HS-27A (cell line): Measurements from ENCODE around the gene WDR12.
"Not testable (repeated sequence)": the region's sequence is repeated elsewhere in the genome, so short reads cannot be mapped to it uniquely, and the experiment has no call there.

Source experiments
- DNase-seq: peaks from one replicate; pipeline ENCODE4 v3.0.0-alpha.2; 2012; ENCODE audit warnings: low read depth, missing footprints

WDR12 gene

GRCh38 chr2:202911512-202912341 is at the start of gene WDR12, which contains the start of gene CARF:
Gene WDR12, minus strand, starts transcription at chr2:202911673. Its CDS starts 197 bp downstream, at chr2:202911476.
Gene CARF, plus strand, starts transcription at chr2:202912275. Its CDS starts 29,628 bp downstream, at chr2:202941903.
- peak; percentile 70 for DNase-seq

GRCh38 chr2:202960524-202960923 is 49.1 kb upstream of the WDR12 start:
- DNase-seq, result no peak

- DNase-seq, result no peak
These were observed 39.1 kb upstream of the WDR12 start for GRCh38 chr2:202950592-202950991.

GRCh38 chr2:202949333-202949732 is 37.9 kb upstream of the WDR12 start:
- not testable (repeated sequence) for DNase-seq

- no peak for DNase-seq
These were observed 34.0 kb upstream of the WDR12 start for GRCh38 chr2:202945497-202945896.

- DNase-seq, result no peak
These were observed 33.3 kb upstream of the WDR12 start for GRCh38 chr2:202944816-202945215.

GRCh38 chr2:202944408-202944807 is 32.9 kb upstream of the WDR12 start:
- no peak for DNase-seq

- no peak for DNase-seq
These were observed 30.3 kb upstream of the WDR12 start for GRCh38 chr2:202941771-202942170.

- DNase-seq, result no peak
These were observed 27.5 kb upstream of the WDR12 start for GRCh38 chr2:202938960-202939359.

- DNase-seq, result no peak
These were observed 23.0 kb upstream of the WDR12 start for GRCh38 chr2:202934456-202934855.

- DNase-seq, result no peak
These were observed 22.5 kb upstream of the WDR12 start for GRCh38 chr2:202933958-202934357.

- DNase-seq, result no peak
These were observed 21.7 kb upstream of the WDR12 start for GRCh38 chr2:202933139-202933510.

GRCh38 chr2:202932425-202933138 is 21.1 kb upstream of the WDR12 start:
- DNase-seq, result no peak

- no peak for DNase-seq
These were observed 7.4 kb upstream of the WDR12 start for GRCh38 chr2:202918860-202919259.

- not testable (repeated sequence) for DNase-seq
These were observed 1.1 kb upstream of the WDR12 start for GRCh38 chr2:202912342-202913201.

- DNase-seq, result no peak
These were observed 316 bp downstream of the WDR12 start for GRCh38 chr2:202911203-202911511.

- DNase-seq, result no peak
These were observed 775 bp downstream of the WDR12 start for GRCh38 chr2:202910698-202911097.

GRCh38 chr2:202910250-202910649 is 1.2 kb downstream of the WDR12 start:
- DNase-seq, result not testable (repeated sequence)

GRCh38 chr2:202909394-202910192 is 1.9 kb downstream of the WDR12 start:
- DNase-seq, result no peak

- no peak for DNase-seq
These were observed 3.3 kb downstream of the WDR12 start for GRCh38 chr2:202908186-202908585.

- not testable (repeated sequence) for DNase-seq
These were observed 6.0 kb downstream of the WDR12 start for GRCh38 chr2:202905507-202905906.

- no peak for DNase-seq
These were observed 26.3 kb downstream of the WDR12 start for GRCh38 chr2:202885190-202885589.
